Measurements from ENCODE around the gene NREP.

NREP gene

GRCh38 chr5:111691508-111691907 is 65.5 kb downstream of the NREP start:
- no peak for FAIRE-seq

GRCh38 chr5:111689357-111689935 is 67.5 kb downstream of the NREP start:
- FAIRE-seq = no peak

- no peak for FAIRE-seq
Measured at GRCh38 chr5:111685969-111686368, 71.0 kb downstream of the NREP start.

GRCh38 chr5:111682641-111683040 is 74.4 kb downstream of the NREP start:
- no peak for FAIRE-seq

GRCh38 chr5:111682121-111682520 is 74.9 kb downstream of the NREP start:
- peak; percentile 80 for FAIRE-seq

- FAIRE-seq = no peak
Measured at GRCh38 chr5:111681414-111682120, 75.4 kb downstream of the NREP start.

- FAIRE-seq = peak; percentile 99
Measured at GRCh38 chr5:111680737-111681413, 76.1 kb downstream of the NREP start.

GRCh38 chr5:111679611-111680010 is 77.4 kb downstream of the NREP start:
- FAIRE-seq = no peak

Data from endometrium (tissue), 2 donors.